ENCODE results near the gene PDSS1.

DNA sequence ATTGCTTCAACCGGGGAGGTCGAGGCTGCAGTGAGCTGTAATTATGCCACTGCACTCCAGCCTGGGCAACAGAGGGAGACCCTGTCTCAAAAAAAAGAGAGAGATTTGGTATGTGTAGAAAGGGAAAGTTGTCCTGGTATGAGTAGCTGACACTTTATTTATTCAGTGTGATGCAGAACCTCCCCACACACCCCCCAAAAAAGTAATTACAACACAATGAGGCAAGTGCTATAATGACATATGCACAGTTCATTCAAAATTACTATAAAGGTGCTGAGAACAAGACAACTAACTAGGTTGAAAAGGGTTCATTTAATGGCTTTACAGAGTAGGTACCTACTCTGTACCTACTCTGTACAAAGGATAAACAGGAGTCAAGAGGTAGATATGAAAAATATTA is 80.2 kb downstream of the PDSS1 start:
- no peak for TF ChIP-seq POLR2A (IDR thresholded peaks at IDR 0.05)
- TF ChIP-seq, protein P1, sequence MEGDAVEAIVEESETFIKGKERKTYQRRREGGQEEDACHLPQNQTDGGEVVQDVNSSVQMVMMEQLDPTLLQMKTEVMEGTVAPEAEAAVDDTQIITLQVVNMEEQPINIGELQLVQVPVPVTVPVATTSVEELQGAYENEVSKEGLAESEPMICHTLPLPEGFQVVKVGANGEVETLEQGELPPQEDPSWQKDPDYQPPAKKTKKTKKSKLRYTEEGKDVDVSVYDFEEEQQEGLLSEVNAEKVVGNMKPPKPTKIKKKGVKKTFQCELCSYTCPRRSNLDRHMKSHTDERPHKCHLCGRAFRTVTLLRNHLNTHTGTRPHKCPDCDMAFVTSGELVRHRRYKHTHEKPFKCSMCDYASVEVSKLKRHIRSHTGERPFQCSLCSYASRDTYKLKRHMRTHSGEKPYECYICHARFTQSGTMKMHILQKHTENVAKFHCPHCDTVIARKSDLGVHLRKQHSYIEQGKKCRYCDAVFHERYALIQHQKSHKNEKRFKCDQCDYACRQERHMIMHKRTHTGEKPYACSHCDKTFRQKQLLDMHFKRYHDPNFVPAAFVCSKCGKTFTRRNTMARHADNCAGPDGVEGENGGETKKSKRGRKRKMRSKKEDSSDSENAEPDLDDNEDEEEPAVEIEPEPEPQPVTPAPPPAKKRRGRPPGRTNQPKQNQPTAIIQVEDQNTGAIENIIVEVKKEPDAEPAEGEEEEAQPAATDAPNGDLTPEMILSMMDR (IDR thresholded peaks at IDR 0.05), result no peak

All from tibial nerve (tissue), 3 donors.